Measurements from ENCODE around the gene BBX.
"Not testable (repeated sequence)": the region's sequence is repeated elsewhere in the genome, so short reads cannot be mapped to it uniquely, and the experiment has no call there.

Gene BBX

GRCh38 chr3:107543666-107544065, 20.9 kb downstream of the BBX start:
- DNase-seq: peak; percentile 16

DNA sequence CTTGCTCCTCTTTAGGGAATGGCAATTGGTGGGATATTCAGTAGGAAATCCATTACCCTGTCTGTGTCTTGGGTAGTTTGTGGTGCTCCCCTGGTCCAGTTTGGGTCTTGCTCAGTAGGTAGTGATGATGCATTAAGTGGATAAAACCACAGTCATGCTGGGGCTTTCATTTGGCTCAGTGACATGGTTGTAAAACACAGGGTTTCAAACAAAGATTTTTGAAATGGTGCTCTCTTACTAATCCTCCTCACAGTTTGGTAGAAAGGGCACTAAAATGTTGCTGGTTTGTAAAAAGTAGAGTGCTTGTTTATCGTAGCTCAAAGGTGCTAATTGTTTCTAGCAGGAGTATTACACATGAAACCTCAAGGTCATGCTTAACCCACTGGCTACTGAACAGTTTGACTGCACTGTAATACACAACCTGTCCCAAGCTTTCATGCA, 22.9 kb downstream of the BBX start:
- DNase-seq: no peak

DNA sequence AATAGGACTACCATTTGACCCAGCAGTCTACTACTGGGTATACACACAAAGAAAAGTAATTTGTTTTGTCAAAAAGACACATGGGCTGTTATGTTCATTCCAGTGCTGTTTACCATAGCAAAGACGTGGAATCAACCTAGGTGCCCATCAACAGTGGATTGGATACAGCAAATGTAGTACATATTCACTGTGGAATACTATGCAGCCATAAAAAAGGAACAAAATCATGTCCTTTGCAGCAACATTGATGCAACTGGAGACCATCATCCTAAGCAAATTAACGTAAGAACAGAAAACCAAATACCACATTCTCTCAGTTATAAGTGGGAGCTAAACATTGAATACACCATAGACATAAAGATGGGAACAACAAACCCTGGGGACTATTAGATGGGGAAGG, 25.8 kb downstream of the BBX start:
- DNase-seq: no peak

- DNase-seq: peak; percentile 38
Observed at GRCh38 chr3:107555359-107555758, 32.6 kb downstream of the BBX start.

- no peak for DNase-seq
Observed at GRCh38 chr3:107557743-107558142, 35.0 kb downstream of the BBX start.

- no peak for DNase-seq
Observed at GRCh38 chr3:107560166-107560565, 37.4 kb downstream of the BBX start.

DNA sequence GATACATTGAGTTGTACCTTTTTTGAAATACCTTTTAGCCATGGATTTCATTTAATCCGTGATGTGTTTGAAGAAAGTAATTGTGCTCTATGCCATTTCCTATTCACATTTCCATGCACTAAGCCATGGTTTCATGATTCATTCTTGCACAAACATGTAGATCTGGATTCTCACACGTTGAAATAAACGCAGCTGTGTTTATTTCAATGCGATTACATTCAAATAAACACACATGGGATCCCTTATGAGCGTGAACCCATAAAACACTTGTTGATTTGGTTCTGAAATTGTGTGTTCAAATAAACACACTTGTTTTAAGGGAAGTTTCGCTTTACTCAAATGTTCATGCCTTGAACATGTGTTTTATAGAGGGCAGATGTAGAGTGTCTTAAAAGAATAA, 39.2 kb downstream of the BBX start:
- DNase-seq: no peak

- no peak for DNase-seq
Observed at GRCh38 chr3:107562969-107563529, 40.3 kb downstream of the BBX start.

DNA sequence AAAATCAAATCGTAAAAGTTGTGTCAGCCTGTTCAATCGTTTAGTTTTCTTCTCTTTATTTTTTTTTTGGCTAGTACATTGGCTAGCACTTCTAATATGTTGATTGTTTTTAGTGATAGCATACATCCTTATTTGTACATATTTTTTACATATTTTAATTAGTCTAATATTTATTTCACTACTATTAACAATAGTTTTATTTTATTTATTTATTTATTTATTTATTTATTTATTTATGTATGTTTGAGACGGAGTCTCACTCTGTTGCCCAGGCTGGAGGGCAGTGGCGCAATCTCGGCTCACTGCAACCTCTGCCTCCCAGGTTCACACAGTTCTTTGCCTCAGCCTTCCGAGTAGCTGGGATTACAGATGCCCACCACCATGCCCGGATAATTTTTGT, 42.5 kb downstream of the BBX start:
- not testable (repeated sequence) for DNase-seq

GRCh38 chr3:107571089-107571488, 48.3 kb downstream of the BBX start:
- DNase-seq: not testable (repeated sequence)

- DNase-seq: not testable (repeated sequence)
Observed at GRCh38 chr3:107571492-107571891, 48.7 kb downstream of the BBX start.

DNA sequence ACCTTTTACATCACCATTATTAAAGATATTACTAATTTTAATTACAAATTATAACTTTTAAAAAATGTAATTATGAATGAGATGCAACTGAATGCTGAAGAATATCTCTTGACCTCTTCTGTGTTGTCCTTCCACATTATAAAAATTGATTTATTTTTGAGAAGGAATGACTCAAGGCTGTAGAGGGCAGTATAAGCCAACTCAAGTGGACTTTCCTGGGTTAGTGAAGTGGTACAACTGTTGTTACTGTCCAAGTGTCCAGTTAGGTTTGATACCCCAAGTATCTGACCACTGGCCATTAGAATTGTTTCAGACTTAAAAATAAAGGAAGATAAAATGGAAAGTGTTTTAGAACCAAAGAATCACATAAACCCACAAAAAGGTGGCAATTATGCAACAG, 51.9 kb downstream of the BBX start:
- peak; percentile 61 for DNase-seq

GRCh38 chr3:107578091-107578490, 55.3 kb downstream of the BBX start:
- DNase-seq: no peak

GRCh38 chr3:107578523-107578922, 55.8 kb downstream of the BBX start:
- no peak for DNase-seq

DNA sequence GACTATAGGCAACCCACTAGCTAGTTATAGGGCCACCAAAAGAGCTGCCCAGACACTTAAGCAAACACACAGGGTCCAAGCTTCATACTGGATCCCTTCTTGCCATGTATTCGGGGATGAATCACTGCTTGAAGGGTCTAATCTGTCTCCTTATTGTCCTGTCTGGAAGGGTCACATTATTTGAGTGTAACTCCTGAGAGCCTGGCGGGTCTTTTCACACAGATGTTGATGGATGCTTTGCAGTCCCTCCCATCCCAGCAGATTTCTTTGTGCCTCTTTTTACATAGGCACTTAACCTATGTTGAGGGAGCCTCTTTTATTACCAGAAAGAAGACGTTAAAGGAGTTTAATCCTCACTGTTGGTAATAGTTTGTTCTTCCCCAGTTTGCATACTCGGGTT, 56.6 kb downstream of the BBX start:
- DNase-seq: no peak

DNA sequence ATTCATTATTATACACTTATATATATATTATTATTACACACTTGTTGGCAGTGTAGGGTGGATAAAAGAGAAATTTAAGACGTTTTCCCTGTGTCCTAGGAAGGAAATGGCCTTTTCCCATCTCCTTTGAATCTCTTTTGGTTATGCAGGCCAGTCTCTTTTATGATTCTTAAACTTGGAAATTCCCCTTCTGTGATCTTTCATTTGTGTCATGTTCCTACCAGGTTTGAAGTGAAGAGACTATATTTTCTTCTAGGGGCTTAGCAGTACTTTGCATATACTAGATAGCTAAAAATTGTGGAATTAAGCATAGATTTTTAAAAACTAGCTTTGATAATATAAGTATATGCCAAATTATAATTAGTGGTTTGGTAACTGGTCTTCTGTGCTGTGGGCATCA, 58.5 kb downstream of the BBX start:
- no peak for DNase-seq

GRCh38 chr3:107588217-107588616, 65.5 kb downstream of the BBX start:
- DNase-seq: no peak

- DNase-seq: peak; percentile 22
Observed at GRCh38 chr3:107589454-107589853, 66.7 kb downstream of the BBX start.

DNA sequence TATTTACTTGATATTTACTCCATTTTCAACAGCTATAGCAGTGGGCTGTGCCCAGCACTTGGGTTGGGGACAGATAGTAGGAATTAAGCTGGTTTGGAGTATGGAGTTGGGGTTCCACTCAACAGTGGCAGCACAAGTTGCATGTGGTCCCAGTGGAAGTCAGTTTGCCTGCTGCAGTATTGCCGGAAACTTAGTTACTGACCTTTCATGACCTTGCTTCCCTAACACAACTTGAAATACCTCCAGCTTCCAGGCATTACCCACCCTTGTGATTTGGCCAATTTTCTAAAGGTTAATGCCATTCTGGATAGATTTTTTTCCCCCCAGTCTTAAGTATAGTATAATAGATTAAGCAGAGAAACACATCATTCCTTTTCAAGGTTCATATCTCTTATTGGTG, 68.0 kb downstream of the BBX start:
- no peak for DNase-seq

DNA sequence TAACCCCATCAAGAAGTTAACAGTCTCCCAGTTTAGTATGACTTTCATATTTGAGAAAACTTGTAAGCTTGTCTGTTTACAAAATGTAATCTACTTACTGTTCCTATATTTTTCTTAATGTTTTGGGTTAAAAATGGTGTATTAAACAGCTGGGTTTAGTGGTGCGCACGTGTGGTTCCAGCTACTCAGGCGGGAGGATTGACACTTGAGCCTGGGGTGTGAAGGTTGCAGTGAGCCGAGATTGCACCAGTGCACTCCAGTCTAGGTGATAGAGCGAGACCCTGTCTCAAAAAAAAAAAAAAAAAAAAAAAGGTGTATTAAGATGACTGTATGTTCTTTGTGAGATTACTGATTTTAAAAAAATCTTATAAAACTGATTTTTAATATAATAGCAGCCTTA, 69.3 kb downstream of the BBX start:
- DNase-seq: no peak

DNA sequence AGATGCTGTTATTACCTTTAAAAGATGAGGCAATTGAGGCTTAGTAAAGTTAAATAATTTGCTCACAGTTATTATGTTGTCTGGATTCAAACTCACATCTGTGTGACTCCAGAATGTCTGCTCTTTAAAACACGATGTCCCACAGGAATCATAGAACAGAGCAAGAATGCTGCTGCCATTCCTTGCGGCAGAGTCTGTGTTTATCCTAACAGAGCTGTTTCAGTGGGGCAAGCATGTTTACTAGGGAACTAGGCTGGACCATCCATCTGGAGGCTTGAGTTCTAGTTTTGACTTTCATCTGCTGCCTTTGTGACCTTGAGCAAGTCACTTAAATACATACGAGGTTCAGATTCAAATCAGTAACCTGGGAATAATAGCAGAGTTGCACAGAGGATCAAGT, 72.1 kb downstream of the BBX start:
- no peak for DNase-seq

GRCh38 chr3:107596639-107597038, 73.9 kb downstream of the BBX start:
- no peak for DNase-seq

DNA sequence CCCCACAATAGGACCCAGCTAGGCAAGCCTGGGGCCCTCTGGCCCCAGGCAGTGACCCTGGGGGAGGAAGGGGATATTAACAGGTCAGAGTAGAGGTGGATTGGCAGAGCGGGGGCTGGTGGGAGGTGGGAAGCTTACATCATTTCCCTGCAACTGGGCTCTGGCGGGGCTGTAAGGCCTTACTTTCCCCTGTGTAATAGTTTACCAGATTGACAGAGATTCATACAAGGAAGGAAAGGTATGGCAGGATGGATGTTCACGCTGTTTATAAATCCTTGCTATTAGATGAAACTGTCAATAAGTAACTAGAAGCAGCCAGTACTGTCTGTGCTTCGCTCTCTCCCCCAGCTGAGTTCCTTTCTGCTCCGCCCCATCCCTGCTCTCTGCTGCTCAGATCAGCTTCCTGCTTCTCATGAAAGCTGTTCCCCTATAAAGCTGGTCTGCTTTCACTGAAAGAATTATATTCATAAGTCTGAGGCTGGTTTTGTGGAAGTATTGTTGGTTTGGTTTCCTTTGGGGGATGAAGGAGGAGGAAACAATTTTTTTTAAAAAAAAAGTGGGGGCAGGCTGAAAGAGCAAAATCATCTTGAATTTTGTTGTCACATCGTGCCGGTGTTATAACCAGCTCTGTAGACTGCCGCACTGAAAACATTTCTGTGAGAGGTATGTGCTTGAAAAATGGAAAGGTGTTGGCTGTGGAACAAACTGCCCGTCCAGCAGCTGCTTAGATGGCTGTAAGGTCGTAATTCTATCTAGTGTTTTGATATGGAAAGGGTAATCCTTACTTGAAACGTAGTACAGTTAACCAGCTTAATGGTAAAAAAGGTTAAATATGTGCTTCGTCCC, 76.4 kb downstream of the BBX start:
- peak; percentile 58 for DNase-seq

DNA sequence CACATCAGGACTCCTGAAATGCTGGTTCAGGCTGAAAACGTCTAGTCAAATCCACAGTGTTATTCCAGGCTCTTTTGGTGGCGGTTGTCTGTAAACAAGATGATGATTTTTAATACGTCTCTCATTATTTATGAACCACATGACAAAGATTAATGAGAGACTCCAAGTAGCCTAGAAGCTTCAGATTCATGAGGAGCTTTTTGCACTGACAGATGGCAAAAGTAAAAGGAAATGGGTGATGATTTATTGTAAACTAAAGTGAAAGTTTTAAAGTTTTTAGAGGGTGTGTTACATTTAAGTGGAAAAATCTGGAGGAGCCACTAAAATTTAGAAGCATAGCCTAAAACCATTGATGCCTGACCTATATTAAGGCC, 77.0 kb downstream of the BBX start:
- peak; percentile 2 for DNase-seq

DNA sequence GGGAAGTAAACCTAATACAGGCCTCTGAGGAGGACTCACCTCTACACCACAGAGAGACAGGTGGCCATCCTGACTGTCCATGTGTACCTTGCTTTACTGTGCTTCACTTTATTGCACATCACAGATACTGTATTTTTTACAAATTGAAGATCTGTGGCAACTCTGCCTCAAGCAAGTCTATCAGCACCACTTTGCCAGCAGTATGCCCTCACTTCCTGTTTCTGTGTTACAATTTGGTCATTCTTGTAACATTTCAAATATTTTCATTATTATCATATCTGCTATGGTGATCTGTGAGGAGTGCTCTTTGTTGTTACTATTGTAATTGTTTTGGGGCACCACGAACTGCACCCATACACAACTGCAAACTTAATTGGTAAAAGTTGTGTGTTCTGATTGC, 78.0 kb downstream of the BBX start:
- DNase-seq: peak; percentile 48
